GM12878 (cell line): ENCODE data around the gene FCHSD2. TPM values are rescaled to one million over a fixed set of nuclear protein-coding genes. Genes with fewer than 3 reads are reported as not detected.

Experiments used
- ATAC-seq: fragments of 200-7000 bp; cut with Tn5 transposase; 3 replicates; pipeline ENCODE4 v1.9.1; 2020; ENCODE audit warnings: mild to moderate bottlenecking, moderate library complexity
- BruUV-seq: library from RNA; stranded (reverse); fragments of 400-500 nt; replicated peaks from 2 replicates; lab custom pipeline; 2021; lab: Mats Ljungman, UMichigan
- CTCF ChIA-PET: fragments of 300-600 bp; sonication (Branson Sonifier 250); formaldehyde crosslinking; extraction: SDS; loops from one replicate; lab custom pipeline; 2021; ENCODE audit warnings: inconsistent platforms; lab: Yijun Ruan, JAX
- POLR2A ChIA-PET: fragments of 350-600 bp; formaldehyde crosslinking; extraction: SDS; loops from one replicate; lab custom pipeline; 2021; ENCODE audit warnings: inconsistent platforms; lab: Charles Lee
- RAD21 ChIA-PET: fragments of 300-600 bp; sonication (Branson Sonifier 250); formaldehyde crosslinking; loops from one replicate; lab custom pipeline; 2023; ENCODE audit warnings: antibody characterized with exemption; ENCODE audit not compliant: unreplicated experiment; lab: Charles Lee
- SMC1A ChIA-PET: fragments of 300-600 bp; sonication (Branson Sonifier 250); formaldehyde crosslinking; loops from one replicate; lab custom pipeline; 2023; ENCODE audit not compliant: unreplicated experiment, uncharacterized antibody; lab: Charles Lee
- DNase-seq: peaks from one replicate; pipeline ENCODE4 v3.0.0-alpha.2; 2011; ENCODE audit warnings: low read depth, low spot score
- FAIRE-seq: peaks from 3 replicates; lab custom pipeline; 2011; peaks lifted over from hg19 to GRCh38; lab: Jason Lieb, UNC
- H2AFZ ChIP-seq: 2 replicates; pipeline ENCODE4 v1.6.0; 2011; ENCODE audit warnings: low read depth, low read length, control low read depth; ENCODE audit not compliant: control insufficient read depth
- H3K27ac ChIP-seq: 2 replicates; pipeline ENCODE4 v1.5.1; 2011; ENCODE audit warnings: control low read depth; ENCODE audit not compliant: control insufficient read depth, insufficient read depth
- H3K27me3 ChIP-seq, 2 experiments: replicated peaks in 1 of 2; 2 replicates each; pipeline versions ENCODE4 v1.6.0 to v1.6.1; 2011; ENCODE audit warnings: low read length in 1 of 2; ENCODE audit not compliant: control insufficient read depth in 2 of 2, insufficient read depth in 2 of 2
- H3K36me3 ChIP-seq, 2 experiments: 2 replicates each; pipeline ENCODE4 v1.5.1; 2011; ENCODE audit warnings: low read length in 1 of 2; ENCODE audit not compliant: control insufficient read depth in 2 of 2, insufficient read depth in 2 of 2
- H3K4me1 ChIP-seq: 2 replicates; pipeline ENCODE4 v1.6.1; 2011; ENCODE audit warnings: mild to moderate bottlenecking, low read length, moderate library complexity, mixed read lengths; ENCODE audit not compliant: control insufficient read depth, insufficient read depth
- H3K4me2 ChIP-seq: 2 replicates; pipeline ENCODE4 v1.6.0; 2011; ENCODE audit warnings: control low read depth; ENCODE audit not compliant: control insufficient read depth, insufficient read depth
- H3K4me3 ChIP-seq: fragments of 200-600 bp; sonication (generic); 2 replicates; pipeline ENCODE4 v1.5.1; 2016
- H3K79me2 ChIP-seq: 2 replicates; pipeline ENCODE4 v1.6.0; 2011; ENCODE audit warnings: low read length; ENCODE audit not compliant: control insufficient read depth, insufficient read depth
- H3K9ac ChIP-seq: 2 replicates; pipeline ENCODE4 v1.8.0; 2011; ENCODE audit warnings: low read length, control low read depth, mixed read lengths; ENCODE audit not compliant: control insufficient read depth, insufficient read depth
- H3K9me3 ChIP-seq: replicated peaks from 3 replicates; pipeline ENCODE4 v1.5.1; 2011; ENCODE audit warnings: mild to moderate bottlenecking, low read length; ENCODE audit not compliant: control insufficient read depth, insufficient read depth
- H4K20me1 ChIP-seq: 2 replicates; pipeline ENCODE4 v1.6.0; 2011; ENCODE audit not compliant: control insufficient read depth, insufficient read depth
- BRCA1 ChIP-seq: IDR thresholded peaks from 2 replicates; pipeline ENCODE4 v1.6.1; 2011; ENCODE audit warnings: low read depth, low read length, improper control_type of control experiment
- CBX5 ChIP-seq: sonication (generic); IDR thresholded peaks from 2 replicates; pipeline ENCODE4 v1.6.1; 2016; ENCODE audit warnings: low read depth, moderate library complexity, mild to moderate bottlenecking, inconsistent platforms
- CHD1 ChIP-seq: IDR thresholded peaks from 2 replicates; pipeline ENCODE4 v1.6.1; 2012; ENCODE audit warnings: low read depth, low read length, improper control_type of control experiment
- CUX1 ChIP-seq: IDR thresholded peaks from 2 replicates; pipeline ENCODE4 v1.6.1; 2012; ENCODE audit warnings: improper control_type of control experiment, low read depth, low read length; ENCODE audit not compliant: insufficient replicate concordance
- ELK1 ChIP-seq: IDR thresholded peaks from 2 replicates; pipeline ENCODE4 v1.6.1; 2012; ENCODE audit warnings: low read depth, low read length, improper control_type of control experiment
- HCFC1 ChIP-seq: fragments of 150-350 bp; IDR thresholded peaks from 2 replicates; pipeline ENCODE4 v1.6.1; 2014; ENCODE audit warnings: low read length
- IRF5 ChIP-seq: fragments of 450-650 bp; IDR thresholded peaks from 2 replicates; pipeline ENCODE4 v1.6.1; 2017; ENCODE audit warnings: borderline replicate concordance
- LARP7 ChIP-seq: fragments of 450-650 bp; IDR thresholded peaks from 2 replicates; pipeline ENCODE4 v1.6.1; 2017; ENCODE audit warnings: mild to moderate bottlenecking
- SRF ChIP-seq, 2 experiments: IDR thresholded peaks; 2 replicates each; pipeline ENCODE4 v1.6.1; 2011; ENCODE audit warnings: low read depth in 2 of 2, low read length in 2 of 2, mild to moderate bottlenecking in 1 of 2, moderate library complexity in 1 of 2
- TARDBP ChIP-seq: IDR thresholded peaks from 2 replicates; pipeline ENCODE4 v1.6.1; 2016; ENCODE audit warnings: borderline replicate concordance
- TCF12 ChIP-seq: IDR thresholded peaks from 2 replicates; pipeline ENCODE4 v1.6.1; 2011; ENCODE audit warnings: low read depth, mild to moderate bottlenecking, low read length
- YBX1 ChIP-seq: fragments of 450-650 bp; IDR thresholded peaks from 2 replicates; pipeline ENCODE4 v1.6.1; 2016; ENCODE audit warnings: antibody characterized with exemption
- ZBTB4 ChIP-seq: fragments of 450-650 bp; formaldehyde crosslinking; IDR thresholded peaks from 2 replicates; pipeline ENCODE4 v1.4.0; 2022; ENCODE audit warnings: mild to moderate bottlenecking, moderate library complexity
- ZNF207 ChIP-seq: fragments of 450-650 bp; IDR thresholded peaks from 2 replicates; pipeline ENCODE4 v1.6.1; 2014; ENCODE audit warnings: antibody characterized with exemption, mild to moderate bottlenecking, borderline replicate concordance
- ZNF24 ChIP-seq: fragments of 450-650 bp; IDR thresholded peaks from 2 replicates; pipeline ENCODE4 v1.6.1; 2017; ENCODE audit warnings: antibody characterized with exemption, mild to moderate bottlenecking
- ZNF622 ChIP-seq: fragments of 450-650 bp; IDR thresholded peaks from 2 replicates; pipeline ENCODE4 v1.6.1; 2017; ENCODE audit warnings: mild to moderate bottlenecking, inconsistent platforms
- WGBS: methylation state at CpG from one replicate; pipeline ENCODE4 v1.1.6; 2016; ENCODE audit warnings: low lambda C conversion rate; ENCODE audit not compliant: insufficient replicate concordance, insufficient coverage; ENCODE audit errors: missing lambda C conversion rate; 5-methylcytosine and 5-hydroxymethylcytosine counted together
- in situ Hi-C: fragments of 300-500 bp; cut with MboI; formaldehyde crosslinking; loops from 9 replicates; pipeline ENCODE4 v1.14.3; 2018; ENCODE audit warnings: mixed read lengths
- intact Hi-C: fragments of 100-400 bp; cut with micrococcal nuclease; formaldehyde crosslinking; loops from one replicate; pipeline ENCODE4 v1.14.2; 2022; ENCODE audit not compliant: unreplicated experiment
- polyA plus RNA-seq, 11 experiments: library from polyadenylated mRNA; depleted of rRNA in 4 of 11; unstranded in 6 of 11; stranded (reverse) in 5 of 11; fragments of >200 nt; fragmentation: Nextera tagmentation in 4 of 11; fragmentation: Illumina TruSeq in 1 of 11; extraction: Ambion mirVana in 4 of 11; extraction: Trizol in 1 of 11; gene quantifications; 1 replicate in 1 of 11; 2 replicates in 10 of 11; pipeline versions ENCODE4 v1.2.1 to v1.2.3, GENCODE V29; 2011 to 2016; ENCODE audit warnings: inconsistent platforms in 2 of 11, missing spikeins in 2 of 11, low read depth in 1 of 11
- total RNA-seq, 4 experiments: library from RNA; depleted of rRNA in 3 of 4; stranded (reverse); fragments of >200 nt in 3 of 4; fragmentation: Illumina TruSeq in 1 of 4; extraction: Trizol in 1 of 4; gene quantifications; 2 replicates each; pipeline versions ENCODE4 v1.2.1 to v1.2.3, GENCODE V29; 2013 to 2021

The FCHSD2 gene
- total and polyA plus RNA-seq, 10 of the 15 experiments (the other 5 are each of a cell fraction or from before 2014, with no cell fraction given), result 13.2 to 89.8 (median 47.8) TPM

- no peaks in the 10 kb centered on the region for H3K4me1 ChIP-seq
- no peaks in the 10 kb centered on the region for H4K20me1 ChIP-seq
- DNase-seq, result no peak
- no peak overlapping the region for H3K27ac ChIP-seq
- H3K4me2 ChIP-seq, result no peak overlapping the region
- H3K9ac ChIP-seq, result no peak overlapping the region
- in situ Hi-C loops, result no loop called here
- H2AFZ ChIP-seq, result no peak overlapping the region
- peaks cover 1 to 17% of the 10 kb centered on the region in 2 experiments for H3K36me3 ChIP-seq
- intact Hi-C loops, result no loop called here
- no peaks in the 10 kb centered on the region; the same call in 1 of the 2 replicates for H3K79me2 ChIP-seq
- H3K27me3 ChIP-seq, result no peaks in the 10 kb centered on the region
- H3K9me3 ChIP-seq, result no peaks in the 10 kb centered on the region
- FAIRE-seq, result no peak
- ATAC-seq, result no peak
- ChIA-PET CTCF (no interaction called here), SMC1A (no interaction called here), POLR2A (interaction anchor here (0.7 kb wide), 1 partner anchor 339 kb away, joined by 4 read pairs; no protein-coding TSS in a partner anchor), RAD21 (no interaction called here)
- 98% methylated on average over 3 of the region's 3 CpGs for WGBS
- H3K4me3 ChIP-seq, result no peak overlapping the region
- no TSS peak for BruUV-seq
- no peak for TF ChIP-seq SRF (IDR thresholded peaks at IDR 0.05; ENCODE audit: low read depth in 2 of 2, low read length in 2 of 2)
- TF ChIP-seq ZBTB4 (CRISPR knock-in tag), result no peak
- TF ChIP-seq IRF5, result no peak
- no peak for TF ChIP-seq ZNF622
- no peak for TF ChIP-seq YBX1
- TF ChIP-seq ZNF207, result no peak
- TF ChIP-seq ELK1, result no peak
- TF ChIP-seq LARP7, result no peak
- TF ChIP-seq CBX5, result no peak
- TF ChIP-seq BRCA1, result no peak
- no peak for TF ChIP-seq CUX1
- no peak for TF ChIP-seq HCFC1
- no peak for TF ChIP-seq TARDBP
- TF ChIP-seq CHD1, result no peak
- TF ChIP-seq ZNF24, result no peak
- no peak for TF ChIP-seq TCF12
These were observed 291.3 kb downstream of the FCHSD2 start for GRCh38 chr11:72850832-72851231.
